ENCODE measurements around the gene NXF3. TPM values are rescaled to one million over a fixed set of nuclear protein-coding genes. Genes with fewer than 3 reads are reported as not detected.
"Not testable (repeated sequence)": the region's sequence is repeated elsewhere in the genome, so short reads cannot be mapped to it uniquely, and the experiment has no call there.

NXF3 gene
- total RNA-seq, 2 experiments from 2014 or later: not detected

- ChIA-PET POLR2A (no interaction called here), CTCF (no interaction called here)
Observed at GRCh38 chrX:103051260-103051789, 41.6 kb downstream of the NXF3 start.

GRCh38 chrX:103033371-103033770 is 59.6 kb downstream of the NXF3 start:
- CTCF ChIA-PET, POLR2A ChIA-PET: not testable (repeated sequence)

Other genes with a start within 250 kb of the NXF3 start
- under 1 TPM; 0.38 to 0.46 TPM for gene RAB40AL, start 155.9 kb downstream of the NXF3 start, total RNA-seq
- under 1 TPM; 0.23 to 0.44 TPM for gene BEX1, start 29.0 kb downstream of the NXF3 start, total RNA-seq
- gene BEX4, start 122.0 kb upstream of the NXF3 start, total RNA-seq: 10 to 100 TPM; 12.2 to 12.8 TPM
- 10 to 100 TPM; 26.1 to 27.5 TPM for gene TCEAL8, start 162.0 kb upstream of the NXF3 start, total RNA-seq
- not detected for gene TCEAL5, start 183.6 kb upstream of the NXF3 start, total RNA-seq
- 1 to 10 TPM; 7.0 to 8.2 TPM for gene BEX2, start 217.8 kb upstream of the NXF3 start, total RNA-seq
- gene TCEAL7, start 237.1 kb upstream of the NXF3 start, total RNA-seq: not detected

Data from activated CD8-positive, alpha-beta memory T cell treated with anti-CD3 and anti-CD28 coated beads for 36 hours (primary cell).